Neural cell (in vitro differentiated cells): ENCODE data around the gene DDX1. TPM values are rescaled to one million over a fixed set of nuclear protein-coding genes. Genes with fewer than 3 reads are reported as not detected.

ENCODE experiments used
- H2AFZ ChIP-seq: fragments of 200-600, 300-800 bp; sonication (generic), shearing (Covaris generic); 2 replicates; pipeline ENCODE4 v1.6.0; 2014; ENCODE audit warnings: low read depth, mild to moderate bottlenecking, antibody characterized with exemption, low read length, moderate library complexity
- H3F3A ChIP-seq: fragments of 200-600 bp; shearing (Covaris generic); 2 replicates; pipeline ENCODE4 v1.6.1; 2016; ENCODE audit warnings: mild to moderate bottlenecking, moderate library complexity, mixed read lengths, antibody characterized with exemption, low read length; ENCODE audit not compliant: insufficient read depth, poor library complexity, severe bottlenecking
- H3K27ac ChIP-seq: fragments of 200-600, 300-800 bp; sonication (generic), shearing (Covaris generic); 2 replicates; pipeline ENCODE4 v1.5.1; 2014; ENCODE audit warnings: mild to moderate bottlenecking, low read length, moderate library complexity
- H3K27me3 ChIP-seq: fragments of 300-800, 200-600 bp; sonication (generic), shearing (Covaris generic); 2 replicates; pipeline ENCODE4 v1.6.0; 2014; ENCODE audit warnings: mild to moderate bottlenecking, low read depth, low read length, moderate library complexity; ENCODE audit not compliant: insufficient read depth
- H3K36me3 ChIP-seq: fragments of 300-800, 200-600 bp; sonication (generic), shearing (Covaris generic); 2 replicates; pipeline ENCODE4 v1.5.1; 2014; ENCODE audit warnings: mild to moderate bottlenecking, antibody characterized with exemption, low read length, moderate library complexity; ENCODE audit not compliant: insufficient read depth
- H3K4me2 ChIP-seq: fragments of 300-800, 200-600 bp; sonication (generic), shearing (Covaris generic); 2 replicates; pipeline ENCODE4 v1.6.0; 2014; ENCODE audit warnings: mild to moderate bottlenecking, low read length
- H3K4me3 ChIP-seq: fragments of 300-800, 200-600 bp; sonication (generic), shearing (Covaris generic); 2 replicates; pipeline ENCODE4 v1.5.1; 2014; ENCODE audit warnings: mild to moderate bottlenecking, low read length, moderate library complexity
- H3K79me2 ChIP-seq: fragments of 200-600 bp; shearing (Covaris generic); replicated peaks from 2 replicates; pipeline ENCODE4 v1.6.0; 2014; ENCODE audit warnings: mild to moderate bottlenecking, low read length, moderate library complexity; ENCODE audit not compliant: insufficient read depth
- H3K9ac ChIP-seq: fragments of 300-800, 200-600 bp; sonication (generic), shearing (Covaris generic); 2 replicates; pipeline ENCODE4 v1.6.1; 2016; ENCODE audit warnings: mild to moderate bottlenecking, low read length, mixed read lengths
- H3K9me2 ChIP-seq: fragments of 200-600 bp; shearing (Covaris generic); 2 replicates; pipeline ENCODE4 v1.6.1; 2016; ENCODE audit warnings: mild to moderate bottlenecking, low read length, mixed read lengths; ENCODE audit not compliant: insufficient read depth
- H3K9me3 ChIP-seq: fragments of 200-600, 300-800 bp; sonication (generic), shearing (Covaris generic); 2 replicates; pipeline ENCODE4 v1.6.1; 2016; ENCODE audit warnings: mild to moderate bottlenecking, mixed run types, low read length, moderate library complexity, mixed read lengths
- H4K20me1 ChIP-seq: fragments of 200-600 bp; shearing (Covaris generic); 2 replicates; pipeline ENCODE4 v1.6.1; 2016; ENCODE audit warnings: mild to moderate bottlenecking, mixed run types; ENCODE audit not compliant: insufficient read depth
- EP300 ChIP-seq: fragments of 450-650 bp; conservative IDR thresholded peaks from 2 replicates; pipeline ENCODE4 v1.6.1; 2014; ENCODE audit warnings: antibody characterized with exemption, mild to moderate bottlenecking, moderate library complexity; ENCODE audit not compliant: poor library complexity, severe bottlenecking
- EZH2 ChIP-seq: fragments of 200-600, 300-800 bp; shearing (Covaris generic), sonication (generic); IDR thresholded peaks from 2 replicates; pipeline ENCODE4 v1.6.1; 2014; ENCODE audit warnings: antibody characterized with exemption, low read length, borderline replicate concordance, mild to moderate bottlenecking; ENCODE audit not compliant: insufficient read depth, poor library complexity, severe bottlenecking
- MXI1 ChIP-seq: fragments of 450-650 bp; conservative IDR thresholded peaks from 2 replicates; pipeline ENCODE4 v1.6.1; 2014; ENCODE audit warnings: antibody characterized with exemption, mild to moderate bottlenecking; ENCODE audit not compliant: poor library complexity, severe bottlenecking
- POLR2AphosphoS5 ChIP-seq: IDR thresholded peaks from 2 replicates; pipeline ENCODE4 v1.6.1; 2012
- RAD21 ChIP-seq: fragments of 450-650 bp; conservative IDR thresholded peaks from 2 replicates; pipeline ENCODE4 v1.6.1; 2014; ENCODE audit warnings: antibody characterized with exemption, mild to moderate bottlenecking, moderate library complexity
- SMC3 ChIP-seq: fragments of 450-650 bp; conservative IDR thresholded peaks from 2 replicates; pipeline ENCODE4 v1.6.1; 2014; ENCODE audit warnings: antibody characterized with exemption, mild to moderate bottlenecking, moderate library complexity; ENCODE audit not compliant: poor library complexity
- TAF1 ChIP-seq: IDR thresholded peaks from 2 replicates; pipeline ENCODE4 v1.6.1; 2012; ENCODE audit warnings: low read depth
- polyA plus RNA-seq: library from polyadenylated mRNA; depleted of rRNA; stranded (reverse); fragments of >200 nt; gene quantifications from 2 replicates; pipeline ENCODE4 v1.2.3, GENCODE V29; 2014
- TF ChIP-seq, protein P1 (sequence below): fragments of 450-650 bp; IDR thresholded peaks from 2 replicates; pipeline ENCODE4 v1.5.1; 2014; ENCODE audit warnings: antibody characterized with exemption, mild to moderate bottlenecking, moderate library complexity; ENCODE audit not compliant: poor library complexity, severe bottlenecking
- TF ChIP-seq, protein P2 (sequence below): IDR thresholded peaks from 2 replicates; pipeline ENCODE4 v1.6.1; 2012; ENCODE audit warnings: borderline replicate concordance

Gene DDX1
- polyA plus RNA-seq, 1 donor from 2014 or later: 159 TPM

DNA sequence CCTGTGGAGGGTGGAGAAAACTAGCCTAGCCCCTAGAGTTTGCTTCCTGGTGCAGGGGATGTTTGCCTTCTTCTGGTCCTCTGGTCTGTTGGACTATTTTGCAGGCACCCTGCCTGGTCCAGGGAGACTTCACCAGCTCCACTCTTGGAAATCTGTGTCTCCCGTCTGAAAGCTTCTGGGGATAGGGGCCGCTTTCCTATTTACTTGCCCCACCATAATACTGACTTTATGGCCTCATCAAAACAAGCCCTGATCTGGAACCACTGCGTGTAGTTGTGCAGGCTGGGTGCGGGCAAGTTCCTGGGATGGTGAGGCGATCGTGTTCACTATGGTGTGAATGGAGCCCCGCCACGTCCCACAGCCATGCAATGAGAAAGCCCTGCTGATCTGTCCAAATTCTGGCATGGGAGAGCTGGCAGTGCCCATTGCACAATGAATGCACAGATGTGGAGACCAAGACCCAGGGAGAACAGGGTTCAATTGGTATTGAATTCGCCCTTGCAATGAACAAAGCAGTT, 74.3 kb downstream of the DDX1 start:
- Histone ChIP-seq H3K9me2 (no peaks in the 10 kb centered on the region), H4K20me1 (no peaks in the 10 kb centered on the region), H3K4me3 (no peak overlapping the region), H3K79me2 (no peaks in the 10 kb centered on the region), H3K9me3 (no peaks in the 10 kb centered on the region), H2AFZ (no peak overlapping the region), H3K4me2 (no peak overlapping the region), H3F3A (no peaks in the 10 kb centered on the region), H3K36me3 (no peaks in the 10 kb centered on the region), H3K9ac (no peak overlapping the region), H3K27ac (no peak overlapping the region), H3K27me3 (no peaks in the 10 kb centered on the region)
- TF ChIP-seq, protein P1, sequence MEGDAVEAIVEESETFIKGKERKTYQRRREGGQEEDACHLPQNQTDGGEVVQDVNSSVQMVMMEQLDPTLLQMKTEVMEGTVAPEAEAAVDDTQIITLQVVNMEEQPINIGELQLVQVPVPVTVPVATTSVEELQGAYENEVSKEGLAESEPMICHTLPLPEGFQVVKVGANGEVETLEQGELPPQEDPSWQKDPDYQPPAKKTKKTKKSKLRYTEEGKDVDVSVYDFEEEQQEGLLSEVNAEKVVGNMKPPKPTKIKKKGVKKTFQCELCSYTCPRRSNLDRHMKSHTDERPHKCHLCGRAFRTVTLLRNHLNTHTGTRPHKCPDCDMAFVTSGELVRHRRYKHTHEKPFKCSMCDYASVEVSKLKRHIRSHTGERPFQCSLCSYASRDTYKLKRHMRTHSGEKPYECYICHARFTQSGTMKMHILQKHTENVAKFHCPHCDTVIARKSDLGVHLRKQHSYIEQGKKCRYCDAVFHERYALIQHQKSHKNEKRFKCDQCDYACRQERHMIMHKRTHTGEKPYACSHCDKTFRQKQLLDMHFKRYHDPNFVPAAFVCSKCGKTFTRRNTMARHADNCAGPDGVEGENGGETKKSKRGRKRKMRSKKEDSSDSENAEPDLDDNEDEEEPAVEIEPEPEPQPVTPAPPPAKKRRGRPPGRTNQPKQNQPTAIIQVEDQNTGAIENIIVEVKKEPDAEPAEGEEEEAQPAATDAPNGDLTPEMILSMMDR: no peak
- TF ChIP-seq EZH2 (no peak), SMC3 (no peak), MXI1 (no peak), RAD21 (no peak), EP300 (no peak), TAF1 (no peak), POLR2AphosphoS5 (no peak)
- TF ChIP-seq, protein P2, sequence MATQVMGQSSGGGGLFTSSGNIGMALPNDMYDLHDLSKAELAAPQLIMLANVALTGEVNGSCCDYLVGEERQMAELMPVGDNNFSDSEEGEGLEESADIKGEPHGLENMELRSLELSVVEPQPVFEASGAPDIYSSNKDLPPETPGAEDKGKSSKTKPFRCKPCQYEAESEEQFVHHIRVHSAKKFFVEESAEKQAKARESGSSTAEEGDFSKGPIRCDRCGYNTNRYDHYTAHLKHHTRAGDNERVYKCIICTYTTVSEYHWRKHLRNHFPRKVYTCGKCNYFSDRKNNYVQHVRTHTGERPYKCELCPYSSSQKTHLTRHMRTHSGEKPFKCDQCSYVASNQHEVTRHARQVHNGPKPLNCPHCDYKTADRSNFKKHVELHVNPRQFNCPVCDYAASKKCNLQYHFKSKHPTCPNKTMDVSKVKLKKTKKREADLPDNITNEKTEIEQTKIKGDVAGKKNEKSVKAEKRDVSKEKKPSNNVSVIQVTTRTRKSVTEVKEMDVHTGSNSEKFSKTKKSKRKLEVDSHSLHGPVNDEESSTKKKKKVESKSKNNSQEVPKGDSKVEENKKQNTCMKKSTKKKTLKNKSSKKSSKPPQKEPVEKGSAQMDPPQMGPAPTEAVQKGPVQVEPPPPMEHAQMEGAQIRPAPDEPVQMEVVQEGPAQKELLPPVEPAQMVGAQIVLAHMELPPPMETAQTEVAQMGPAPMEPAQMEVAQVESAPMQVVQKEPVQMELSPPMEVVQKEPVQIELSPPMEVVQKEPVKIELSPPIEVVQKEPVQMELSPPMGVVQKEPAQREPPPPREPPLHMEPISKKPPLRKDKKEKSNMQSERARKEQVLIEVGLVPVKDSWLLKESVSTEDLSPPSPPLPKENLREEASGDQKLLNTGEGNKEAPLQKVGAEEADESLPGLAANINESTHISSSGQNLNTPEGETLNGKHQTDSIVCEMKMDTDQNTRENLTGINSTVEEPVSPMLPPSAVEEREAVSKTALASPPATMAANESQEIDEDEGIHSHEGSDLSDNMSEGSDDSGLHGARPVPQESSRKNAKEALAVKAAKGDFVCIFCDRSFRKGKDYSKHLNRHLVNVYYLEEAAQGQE: no peak

DNA sequence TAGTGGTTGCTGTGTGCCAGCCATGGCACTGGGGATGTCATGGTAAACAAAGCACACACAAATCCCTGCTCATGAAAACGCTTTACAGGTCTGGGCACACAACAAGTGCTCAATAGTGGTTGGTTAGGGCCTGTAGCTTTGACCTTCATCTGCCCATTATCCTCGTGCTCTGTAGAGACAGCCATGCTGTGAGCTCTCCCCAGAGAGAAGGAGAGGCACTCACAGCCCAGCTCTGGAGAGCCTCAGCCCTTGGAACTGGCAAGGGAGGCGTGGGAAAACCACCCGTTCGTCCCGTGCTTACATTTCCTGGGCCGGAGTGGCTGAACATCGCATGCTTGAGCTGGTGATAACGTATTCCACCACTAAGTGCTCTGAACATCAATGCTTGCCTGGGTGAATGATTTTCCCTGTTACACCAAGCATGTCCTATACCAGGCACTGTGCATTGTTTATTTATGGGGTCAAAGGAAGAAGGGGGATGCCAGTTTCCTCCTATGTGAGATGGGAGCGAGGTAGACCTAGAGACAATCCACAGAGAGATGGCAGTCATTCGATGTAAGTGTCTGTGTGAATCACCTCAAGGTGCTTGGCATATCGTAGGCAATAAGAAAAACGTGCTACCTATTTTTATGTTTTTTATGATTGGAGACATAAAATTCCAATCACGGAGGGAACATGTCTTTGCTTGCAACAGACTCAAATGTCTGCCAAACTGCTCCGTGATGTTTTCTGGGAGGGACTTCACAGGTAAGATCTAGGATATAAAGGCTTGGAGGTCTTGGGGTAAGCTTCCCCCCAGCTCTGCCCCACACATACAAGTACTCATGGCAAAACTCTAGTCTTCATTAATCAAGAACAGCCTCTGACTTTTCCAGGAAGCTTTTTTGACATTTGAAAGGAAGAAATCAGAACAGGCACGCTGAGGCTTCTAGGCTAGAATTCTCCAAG, 75.5 kb downstream of the DDX1 start:
- H3K9ac ChIP-seq: no peak overlapping the region
- no peaks in the 10 kb centered on the region for H3K36me3 ChIP-seq
- H3K27me3 ChIP-seq: no peaks in the 10 kb centered on the region
- peak overlapping the region; percentile 26 for H3K27ac ChIP-seq
- H3F3A ChIP-seq: no peaks in the 10 kb centered on the region
- H4K20me1 ChIP-seq: no peaks in the 10 kb centered on the region
- H3K4me2 ChIP-seq: no peak overlapping the region
- no peaks in the 10 kb centered on the region for H3K9me3 ChIP-seq
- H3K4me3 ChIP-seq: no peak overlapping the region
- no peaks in the 10 kb centered on the region for H3K79me2 ChIP-seq
- TF ChIP-seq, protein P2: no peak
- TF ChIP-seq EP300 (no peak), MXI1 (no peak), TAF1 (no peak), POLR2AphosphoS5 (no peak), RAD21 (no peak), EZH2 (no peak), SMC3 (no peak)
- TF ChIP-seq, protein P1: no peak
- H3K9me2 ChIP-seq: no peaks in the 10 kb centered on the region
- H2AFZ ChIP-seq: no peak overlapping the region
